ENCODE data around the gene DZANK1.

The DZANK1 gene

DNA sequence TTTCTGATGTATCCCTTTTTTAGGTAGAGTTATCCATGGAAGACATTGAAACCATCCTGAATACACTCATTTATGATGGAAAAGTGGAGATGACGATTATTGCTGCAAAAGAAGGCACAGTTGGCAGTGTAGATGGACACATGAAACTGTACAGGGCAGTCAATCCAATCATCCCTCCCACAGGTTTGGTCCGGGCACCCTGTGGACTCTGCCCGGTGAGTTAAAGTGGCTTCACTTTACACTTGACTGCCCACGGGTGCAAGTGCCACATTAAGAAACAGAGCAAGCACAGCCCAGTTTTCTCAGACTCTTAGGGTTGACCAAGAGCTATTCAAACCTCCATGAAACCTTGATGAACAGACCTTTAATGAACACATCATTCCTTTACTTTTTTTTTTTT, 14.8 kb upstream of the DZANK1 start:
- no peak overlapping the region for H3K27ac ChIP-seq (ENCODE audit: low read length)
- H3K79me2 ChIP-seq (ENCODE audit: low read length), result no peaks in the 10 kb centered on the region
- H3K4me2 ChIP-seq (ENCODE audit: low read length), result no peak overlapping the region
- H3K36me3 ChIP-seq (replicated peaks; ENCODE audit: low read depth, low read length), result peaks cover 37% of the 10 kb centered on the region
- H3K9ac ChIP-seq (ENCODE audit: low read length), result no peak overlapping the region
- no peaks in the 10 kb centered on the region for H3K4me1 ChIP-seq (ENCODE audit: low read length)
- no peaks in the 10 kb centered on the region for H4K20me1 ChIP-seq (ENCODE audit: insufficient read depth, low read length)
- no peaks in the 10 kb centered on the region for H3K9me3 ChIP-seq (ENCODE audit: insufficient read depth, low read length)
- no peaks in the 10 kb centered on the region for H3K27me3 ChIP-seq (ENCODE audit: low read depth, low read length)
- TF ChIP-seq CTCF (IDR thresholded peaks at IDR 0.05; ENCODE audit: low read depth, low read length) (no peak), EZH2phosphoT487 (IDR thresholded peaks at IDR 0.05; ENCODE audit: low read depth) (no peak)
- H2AFZ ChIP-seq (ENCODE audit: low read depth, low read length), result no peak overlapping the region
- H3K4me3 ChIP-seq (ENCODE audit: low read length), result no peak overlapping the region

DNA sequence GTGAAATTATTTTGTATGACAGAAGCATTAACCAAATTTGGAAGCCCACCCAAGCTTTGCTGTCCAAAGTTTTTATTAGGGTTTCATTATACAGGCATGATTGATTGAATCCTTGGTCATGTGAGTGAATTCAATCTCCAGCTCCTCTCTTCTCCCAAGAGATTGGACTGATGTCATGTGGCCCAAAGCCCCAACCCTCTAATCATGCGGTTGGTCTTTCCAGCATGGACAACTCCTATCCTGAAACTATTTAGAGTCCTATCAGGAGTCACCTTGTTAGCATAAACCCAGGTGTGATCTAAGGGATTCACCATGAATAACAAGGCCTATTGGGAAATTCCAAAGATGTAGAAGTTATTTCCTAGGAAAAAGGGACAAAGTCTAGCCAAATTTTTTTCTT, 11.0 kb upstream of the DZANK1 start:
- Histone ChIP-seq H3K4me1 (ENCODE audit: low read length) (no peaks in the 10 kb centered on the region), H2AFZ (ENCODE audit: low read depth, low read length) (no peak overlapping the region), H3K27me3 (ENCODE audit: low read depth, low read length) (no peaks in the 10 kb centered on the region), H3K9ac (ENCODE audit: low read length) (no peak overlapping the region), H4K20me1 (ENCODE audit: insufficient read depth, low read length) (no peaks in the 10 kb centered on the region), H3K9me3 (ENCODE audit: insufficient read depth, low read length) (no peaks in the 10 kb centered on the region), H3K4me3 (ENCODE audit: low read length) (no peak overlapping the region), H3K79me2 (ENCODE audit: low read length) (no peaks in the 10 kb centered on the region), H3K36me3 (replicated peaks; ENCODE audit: low read depth, low read length) (peaks cover 38% of the 10 kb centered on the region), H3K27ac (ENCODE audit: low read length) (no peak overlapping the region), H3K4me2 (ENCODE audit: low read length) (no peak overlapping the region)
- no peak for TF ChIP-seq CTCF (IDR thresholded peaks at IDR 0.05; ENCODE audit: low read depth, low read length)
- TF ChIP-seq EZH2phosphoT487 (IDR thresholded peaks at IDR 0.05; ENCODE audit: low read depth), result no peak

GRCh38 chr20:18477218-18477617, 10.4 kb upstream of the DZANK1 start:
- H3K9ac ChIP-seq (ENCODE audit: low read length), result no peak overlapping the region
- no peaks in the 10 kb centered on the region for H3K4me1 ChIP-seq (ENCODE audit: low read length)
- H3K9me3 ChIP-seq (ENCODE audit: insufficient read depth, low read length), result no peaks in the 10 kb centered on the region
- H2AFZ ChIP-seq (ENCODE audit: low read depth, low read length), result no peak overlapping the region
- no peaks in the 10 kb centered on the region for H3K79me2 ChIP-seq (ENCODE audit: low read length)
- TF ChIP-seq EZH2phosphoT487 (IDR thresholded peaks at IDR 0.05; ENCODE audit: low read depth) (no peak), CTCF (IDR thresholded peaks at IDR 0.05; ENCODE audit: low read depth, low read length) (no peak)
- H3K4me3 ChIP-seq (ENCODE audit: low read length), result no peak overlapping the region
- H3K27me3 ChIP-seq (ENCODE audit: low read depth, low read length), result no peaks in the 10 kb centered on the region
- peaks cover 32% of the 10 kb centered on the region for H3K36me3 ChIP-seq (replicated peaks; ENCODE audit: low read depth, low read length)
- no peak overlapping the region for H3K27ac ChIP-seq (ENCODE audit: low read length)
- H4K20me1 ChIP-seq (ENCODE audit: insufficient read depth, low read length), result no peaks in the 10 kb centered on the region
- H3K4me2 ChIP-seq (ENCODE audit: low read length), result no peak overlapping the region

DNA sequence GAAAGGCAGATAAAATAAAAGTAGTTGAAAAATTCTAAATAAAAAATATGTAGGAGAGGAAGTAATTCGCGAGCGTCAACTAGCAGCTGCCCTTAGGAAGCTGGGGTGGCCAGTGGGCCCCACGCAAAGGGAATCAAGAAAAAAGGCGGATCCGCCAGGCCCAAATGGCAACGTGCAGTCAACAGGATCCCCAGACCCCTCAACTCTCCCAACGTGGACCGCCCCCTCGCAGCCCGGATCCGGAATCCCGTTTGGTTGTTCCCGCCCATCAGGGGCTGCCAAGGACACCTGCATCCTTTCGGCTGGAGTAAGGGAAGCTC, 296 bp downstream of the DZANK1 start:
- Histone ChIP-seq H4K20me1 (ENCODE audit: insufficient read depth, low read length) (no peaks in the 10 kb centered on the region), H3K4me1 (ENCODE audit: low read length) (peaks cover 19% of the 10 kb centered on the region), H3K9me3 (ENCODE audit: insufficient read depth, low read length) (no peaks in the 10 kb centered on the region), H3K79me2 (ENCODE audit: low read length) (peaks cover 33% of the 10 kb centered on the region), H3K27me3 (ENCODE audit: low read depth, low read length) (no peaks in the 10 kb centered on the region), H3K9ac (ENCODE audit: low read length) (peak overlapping the region; percentile 75), H2AFZ (ENCODE audit: low read depth, low read length) (peak overlapping the region; percentile 95), H3K27ac (ENCODE audit: low read length) (no peak overlapping the region), H3K36me3 (replicated peaks; ENCODE audit: low read depth, low read length) (no peaks in the 10 kb centered on the region), H3K4me2 (ENCODE audit: low read length) (peak overlapping the region; percentile 96), H3K4me3 (ENCODE audit: low read length) (peak overlapping the region; percentile 96)
- TF ChIP-seq EZH2phosphoT487 (IDR thresholded peaks at IDR 0.05; ENCODE audit: low read depth), result no peak
- no peak for TF ChIP-seq CTCF (IDR thresholded peaks at IDR 0.05; ENCODE audit: low read depth, low read length)

All from OCI-LY3 (cell line).